Transverse colon (tissue), 3 donors: Measurements from ENCODE around the gene BST2.

Experiments used
- EP300 ChIP-seq: sonication (generic); formaldehyde crosslinking; IDR thresholded peaks from one replicate; pipeline ENCODE4 v1.6.1; 2017; ENCODE audit warnings: antibody characterized with exemption, low read depth
- POLR2A ChIP-seq: fragments of 450-650 bp; IDR thresholded peaks from one replicate; pipeline ENCODE4 v1.6.1; 2016; ENCODE audit warnings: antibody characterized with exemption, mild to moderate bottlenecking, moderate library complexity
- TF ChIP-seq, protein P1 (sequence below), 5 experiments: fragments of 200-600 bp in 3 of 5; fragments of 450-650 bp in 2 of 5; sonication (generic) in 3 of 5; IDR thresholded peaks; 1 replicate in 2 of 5; 2 replicates in 3 of 5; pipeline ENCODE4 v1.5.1; 2016 to 2017; ENCODE audit warnings: antibody characterized with exemption in 5 of 5, inconsistent platforms in 3 of 5, mild to moderate bottlenecking in 2 of 5, moderate library complexity in 1 of 5

DNA sequence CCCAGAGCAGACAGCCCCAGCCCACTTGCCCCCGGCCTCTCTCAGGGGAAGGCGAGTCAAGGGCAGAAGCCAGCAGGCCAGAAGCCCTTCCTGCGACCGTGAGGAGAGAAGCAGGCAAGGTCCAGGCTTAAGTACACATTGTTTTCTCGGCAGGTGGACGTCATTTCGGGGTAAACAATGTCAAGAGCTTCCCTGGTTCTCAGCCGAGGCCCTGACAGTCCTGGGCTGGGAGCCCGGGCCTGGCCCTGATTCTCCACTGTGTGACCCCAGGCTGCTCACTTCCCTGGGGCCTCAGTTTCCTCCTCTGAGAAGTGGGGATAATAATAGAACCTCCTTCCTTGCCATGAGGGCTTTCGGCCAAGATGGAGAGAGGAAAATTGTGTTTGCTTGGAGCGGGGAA is 47.7 kb downstream of the BST2 start:
- TF ChIP-seq, protein P1, sequence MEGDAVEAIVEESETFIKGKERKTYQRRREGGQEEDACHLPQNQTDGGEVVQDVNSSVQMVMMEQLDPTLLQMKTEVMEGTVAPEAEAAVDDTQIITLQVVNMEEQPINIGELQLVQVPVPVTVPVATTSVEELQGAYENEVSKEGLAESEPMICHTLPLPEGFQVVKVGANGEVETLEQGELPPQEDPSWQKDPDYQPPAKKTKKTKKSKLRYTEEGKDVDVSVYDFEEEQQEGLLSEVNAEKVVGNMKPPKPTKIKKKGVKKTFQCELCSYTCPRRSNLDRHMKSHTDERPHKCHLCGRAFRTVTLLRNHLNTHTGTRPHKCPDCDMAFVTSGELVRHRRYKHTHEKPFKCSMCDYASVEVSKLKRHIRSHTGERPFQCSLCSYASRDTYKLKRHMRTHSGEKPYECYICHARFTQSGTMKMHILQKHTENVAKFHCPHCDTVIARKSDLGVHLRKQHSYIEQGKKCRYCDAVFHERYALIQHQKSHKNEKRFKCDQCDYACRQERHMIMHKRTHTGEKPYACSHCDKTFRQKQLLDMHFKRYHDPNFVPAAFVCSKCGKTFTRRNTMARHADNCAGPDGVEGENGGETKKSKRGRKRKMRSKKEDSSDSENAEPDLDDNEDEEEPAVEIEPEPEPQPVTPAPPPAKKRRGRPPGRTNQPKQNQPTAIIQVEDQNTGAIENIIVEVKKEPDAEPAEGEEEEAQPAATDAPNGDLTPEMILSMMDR (IDR thresholded peaks at IDR 0.05): no peak
- TF ChIP-seq EP300: no peak
- no peak for TF ChIP-seq POLR2A
